Fibroblast of skin of back (primary cell): ENCODE results near the gene TGFBR3.

Experiments
- DNase-seq: peaks from one replicate; pipeline ENCODE4 v3.0.0-alpha.2; 2013

Gene TGFBR3

DNA sequence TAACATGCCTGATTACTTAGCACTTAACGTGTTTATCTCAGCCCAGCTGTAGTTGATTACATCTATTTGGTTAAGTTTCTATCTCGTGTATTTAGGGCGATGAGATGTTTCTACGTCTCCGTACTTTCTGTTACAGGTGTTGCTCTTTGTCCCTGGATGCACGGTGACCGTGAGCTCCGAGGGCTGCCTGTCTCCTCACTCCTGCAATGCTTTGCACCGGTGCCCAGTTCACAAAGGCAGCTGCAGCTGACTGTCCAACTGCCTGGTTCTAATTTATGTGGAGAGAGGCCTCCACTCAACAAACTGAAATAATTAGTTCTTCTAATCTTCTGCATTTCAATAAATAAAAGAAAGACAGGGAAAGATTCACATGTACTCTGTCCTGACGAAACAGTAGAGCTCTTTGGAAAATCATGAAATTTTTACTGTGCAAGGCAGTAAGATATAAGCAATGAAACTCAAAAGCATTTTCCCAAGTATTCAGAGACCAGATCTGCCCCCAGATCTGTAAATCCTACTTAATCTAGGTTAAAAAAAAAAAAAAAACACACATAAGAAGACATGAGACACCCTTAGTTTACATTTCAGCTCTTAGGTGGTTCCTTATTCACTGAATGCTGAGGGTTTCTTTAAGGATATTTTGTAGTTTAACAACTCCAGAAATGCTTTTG is 108.2 kb downstream of the TGFBR3 start:
- no peak for DNase-seq

DNA sequence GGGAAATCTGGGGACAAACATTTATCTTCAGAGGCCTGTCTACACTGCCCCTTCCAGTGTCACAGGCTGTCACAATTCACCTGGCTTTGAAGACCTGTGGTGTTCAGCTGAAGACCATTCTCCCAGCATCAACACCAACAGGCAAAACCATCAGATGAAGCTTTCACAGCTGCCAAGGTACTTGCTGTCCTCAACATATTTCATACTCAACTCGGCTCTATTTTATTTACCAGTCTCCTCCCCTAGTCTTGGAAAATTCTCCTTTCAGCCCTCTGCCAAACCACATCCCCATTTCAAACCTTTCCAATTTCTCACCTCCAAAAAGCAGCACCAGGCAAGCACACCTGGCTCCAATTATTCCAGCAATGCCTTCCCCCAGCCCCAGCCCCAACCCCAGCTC is 108.8 kb downstream of the TGFBR3 start:
- DNase-seq = no peak

GRCh38 chr1:91776068-91776794 is 109.7 kb downstream of the TGFBR3 start:
- DNase-seq = no peak

- no peak for DNase-seq
Measured at GRCh38 chr1:91775227-91775626, 110.7 kb downstream of the TGFBR3 start.

DNA sequence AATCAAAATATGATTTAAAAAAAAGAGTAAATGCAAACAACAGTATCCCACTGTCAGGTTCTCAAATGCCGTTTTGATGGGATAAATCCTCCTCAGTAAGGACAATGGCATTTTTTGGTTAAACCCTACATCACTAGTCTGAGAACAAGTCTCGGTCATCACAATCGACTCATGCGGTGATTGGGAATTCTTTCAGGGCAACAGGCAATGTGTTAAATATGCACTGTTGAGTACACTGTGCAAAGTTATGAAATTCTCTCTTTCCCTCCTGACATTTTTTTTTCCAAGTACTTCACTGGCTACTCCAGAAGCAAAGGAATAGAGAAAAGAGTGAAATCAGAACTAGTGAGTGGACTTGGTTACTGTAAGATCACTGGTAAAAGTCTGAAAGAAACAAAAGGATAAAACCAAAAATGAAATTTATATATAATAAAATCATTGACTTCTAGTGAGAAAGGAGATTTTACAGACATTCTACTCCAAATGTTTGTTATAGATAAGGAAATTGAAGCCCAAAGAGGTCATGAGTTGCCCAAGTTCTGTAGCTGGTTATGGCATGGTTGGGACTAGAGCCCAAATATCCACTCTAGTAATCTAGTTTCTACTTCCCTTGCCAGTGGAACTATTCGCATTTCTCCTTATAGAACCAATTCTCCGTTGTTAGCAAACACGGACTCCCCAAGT is 111.3 kb downstream of the TGFBR3 start:
- DNase-seq = peak; percentile 88

DNA sequence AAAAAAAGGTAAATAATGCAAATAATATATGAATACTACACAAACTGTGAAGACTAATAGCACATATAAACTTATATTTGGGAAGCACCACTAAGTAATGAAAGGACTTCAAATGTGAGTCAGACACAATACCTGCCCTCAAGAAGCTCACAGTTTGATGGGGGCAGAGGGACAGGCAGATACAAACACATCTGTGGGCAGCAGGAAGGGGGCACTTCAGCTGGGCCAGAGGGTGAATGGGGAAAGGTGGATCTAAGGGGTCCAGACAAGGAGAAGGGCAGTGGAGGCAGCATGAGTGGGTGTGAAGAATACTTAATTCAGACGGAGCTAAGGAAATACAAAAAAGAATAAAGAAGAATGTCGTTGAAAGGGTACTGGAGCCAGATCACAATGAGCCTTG is 114.2 kb downstream of the TGFBR3 start:
- no peak for DNase-seq

- no peak for DNase-seq
Measured at GRCh38 chr1:91770667-91771268, 115.2 kb downstream of the TGFBR3 start.

DNA sequence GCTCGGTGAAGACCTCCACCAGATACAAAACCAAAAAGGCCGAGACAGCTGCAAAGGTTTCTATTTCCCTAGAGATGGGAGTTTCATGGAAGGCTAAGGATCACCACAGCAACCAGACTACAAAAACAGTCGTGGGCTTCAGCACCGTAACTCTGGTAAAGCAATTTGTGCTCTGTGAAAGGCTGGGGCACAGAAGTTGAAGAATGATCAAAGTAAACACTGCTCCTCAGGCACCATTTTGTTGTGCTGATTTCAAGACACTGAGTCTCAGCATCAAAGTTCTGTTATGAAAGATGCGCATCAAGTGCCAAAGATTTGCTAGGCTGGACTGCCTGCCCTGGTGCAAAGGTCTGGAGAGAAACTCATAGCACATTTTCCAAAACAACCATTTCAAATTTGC is 116.2 kb downstream of the TGFBR3 start:
- no peak for DNase-seq

- no peak for DNase-seq
Measured at GRCh38 chr1:91768786-91769725, 116.9 kb downstream of the TGFBR3 start.

DNA sequence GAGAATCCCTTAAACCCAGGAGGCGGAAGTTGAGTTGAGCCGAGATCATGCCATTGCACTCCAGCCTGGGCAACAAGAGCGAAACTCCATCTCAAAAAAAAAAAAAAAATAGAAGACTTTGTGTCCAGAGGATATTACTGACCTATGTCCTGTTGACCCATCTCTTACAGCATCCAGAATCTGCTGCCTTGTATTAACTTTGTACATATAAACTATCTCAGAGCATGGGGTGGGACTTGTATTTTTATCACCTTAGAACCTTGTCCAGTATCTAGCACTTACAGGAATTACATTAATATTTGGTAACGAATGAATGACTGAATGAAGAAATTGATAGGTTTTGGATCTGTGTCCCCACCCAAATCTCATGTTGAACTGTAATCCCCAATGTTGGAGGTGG is 117.8 kb downstream of the TGFBR3 start:
- no peak for DNase-seq

GRCh38 chr1:91766883-91767282 is 119.1 kb downstream of the TGFBR3 start:
- no peak for DNase-seq

DNA sequence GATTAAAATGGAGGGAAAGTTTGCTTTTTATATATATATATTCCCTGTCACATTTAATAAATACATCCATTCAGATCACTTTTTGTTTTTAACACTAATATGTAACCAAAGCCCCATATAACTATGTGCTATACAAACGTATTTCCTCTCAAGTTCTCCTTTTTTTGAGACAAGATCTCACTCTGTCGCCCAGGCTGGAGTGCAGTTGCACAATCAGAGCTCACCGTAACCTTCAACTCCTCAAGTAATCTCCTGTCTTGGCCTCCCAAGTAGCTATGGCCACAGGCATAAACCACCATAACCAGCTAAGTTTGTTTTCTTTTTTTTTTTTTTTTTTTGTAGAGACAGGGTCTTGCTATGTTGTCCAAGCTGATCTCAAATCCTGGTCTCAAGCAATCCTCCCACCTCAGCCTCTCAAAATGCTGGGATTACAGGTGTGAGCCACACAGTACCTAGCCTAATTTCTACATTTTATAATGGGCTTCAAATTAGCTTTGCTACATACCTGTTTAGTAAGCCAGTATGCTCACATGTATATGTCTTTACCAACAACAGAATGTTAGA is 120.0 kb downstream of the TGFBR3 start:
- no peak for DNase-seq

DNA sequence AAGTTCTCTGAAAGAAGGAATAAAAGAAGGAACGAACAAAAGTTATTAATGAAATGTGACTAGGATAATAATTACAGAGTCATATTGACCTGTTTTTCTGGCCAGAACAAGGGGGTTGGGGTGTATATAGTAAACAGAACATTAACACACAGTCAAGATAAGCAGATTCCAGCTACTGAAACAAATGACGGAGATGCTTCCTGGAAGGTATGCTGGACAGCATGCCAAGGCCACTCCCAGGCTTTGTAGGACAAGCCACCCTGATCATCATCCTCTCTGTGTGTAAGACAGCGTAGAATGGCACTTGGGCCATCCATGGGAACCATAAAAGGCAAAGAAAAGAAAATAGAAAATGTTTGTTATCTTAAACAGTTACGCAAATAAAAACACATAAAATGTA is 120.7 kb downstream of the TGFBR3 start:
- no peak for DNase-seq

- no peak for DNase-seq
Measured at GRCh38 chr1:91764471-91765115, 121.4 kb downstream of the TGFBR3 start.

- DNase-seq = no peak
Measured at GRCh38 chr1:91763252-91763651, 122.7 kb downstream of the TGFBR3 start.

GRCh38 chr1:91761295-91761721 is 124.6 kb downstream of the TGFBR3 start:
- DNase-seq = no peak

- DNase-seq = no peak
Measured at GRCh38 chr1:91760512-91760911, 125.4 kb downstream of the TGFBR3 start.

GRCh38 chr1:91759076-91759475 is 126.9 kb downstream of the TGFBR3 start:
- DNase-seq = no peak

DNA sequence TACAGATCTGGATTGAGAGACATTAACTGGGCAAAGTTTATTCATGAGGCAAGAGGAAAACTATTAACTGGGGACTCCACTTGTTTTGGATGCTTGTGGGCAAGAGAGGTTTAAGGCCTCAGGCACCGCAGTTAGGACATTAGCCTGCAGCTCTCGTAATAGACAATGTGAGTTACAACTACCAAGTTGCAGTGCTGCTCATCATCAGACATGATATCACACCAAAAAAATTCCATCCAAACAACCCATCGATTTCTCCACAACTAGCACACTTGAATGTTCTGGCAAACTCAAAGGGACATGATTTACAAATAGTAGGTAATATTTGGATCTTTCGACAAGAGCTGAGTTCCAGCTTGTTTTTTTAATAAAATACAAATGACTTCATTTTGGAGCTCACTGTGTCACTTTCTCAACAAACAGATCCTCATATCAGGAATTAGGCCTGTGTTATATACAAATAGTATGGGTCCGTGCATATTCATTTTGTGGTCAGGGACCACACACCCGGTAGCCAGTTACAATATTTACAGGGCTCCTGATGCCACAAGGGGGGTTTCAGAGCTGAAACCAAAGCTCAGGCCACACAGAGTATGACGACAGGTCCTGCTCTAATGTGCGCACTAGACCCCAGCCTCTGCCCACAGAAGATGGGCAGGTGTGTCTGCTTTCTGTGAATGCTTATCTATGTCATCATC is 128.0 kb downstream of the TGFBR3 start:
- no peak for DNase-seq

- DNase-seq = no peak
Measured at GRCh38 chr1:91755702-91756287, 130.2 kb downstream of the TGFBR3 start.
